HG02610 (cell line): ENCODE data around the gene CSNK1A1.
"Not testable (repeated sequence)": the region's sequence is repeated elsewhere in the genome, so short reads cannot be mapped to it uniquely, and the experiment has no call there.

Experiments used
- ATAC-seq: cut with Tn5 transposase; IDR thresholded peaks from one replicate; pipeline ENCODE4 v1.9.1; 2021; ENCODE audit warnings: mild to moderate bottlenecking, moderate library complexity; ENCODE audit not compliant: unreplicated experiment

CSNK1A1 gene

DNA sequence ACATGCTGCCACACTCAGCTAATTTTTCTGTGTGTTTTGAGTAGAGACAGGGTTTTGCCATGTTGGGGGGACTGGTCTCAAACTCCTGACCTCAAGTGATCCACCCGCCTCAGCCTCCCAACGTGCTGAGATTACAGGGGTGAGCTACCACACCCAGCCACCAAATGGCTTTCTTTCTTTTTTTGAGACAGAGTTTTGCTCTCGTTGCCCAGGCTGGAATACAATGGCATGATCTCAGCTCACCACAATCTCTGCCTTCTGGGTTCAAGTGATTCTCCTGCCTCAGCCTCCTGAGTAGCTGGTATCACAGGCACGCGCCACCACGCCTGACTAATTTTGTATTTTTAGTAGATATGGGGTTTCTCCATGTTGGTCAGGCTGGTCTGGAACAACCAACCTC is 15.5 kb downstream of the CSNK1A1 start:
- not testable (repeated sequence) for ATAC-seq

DNA sequence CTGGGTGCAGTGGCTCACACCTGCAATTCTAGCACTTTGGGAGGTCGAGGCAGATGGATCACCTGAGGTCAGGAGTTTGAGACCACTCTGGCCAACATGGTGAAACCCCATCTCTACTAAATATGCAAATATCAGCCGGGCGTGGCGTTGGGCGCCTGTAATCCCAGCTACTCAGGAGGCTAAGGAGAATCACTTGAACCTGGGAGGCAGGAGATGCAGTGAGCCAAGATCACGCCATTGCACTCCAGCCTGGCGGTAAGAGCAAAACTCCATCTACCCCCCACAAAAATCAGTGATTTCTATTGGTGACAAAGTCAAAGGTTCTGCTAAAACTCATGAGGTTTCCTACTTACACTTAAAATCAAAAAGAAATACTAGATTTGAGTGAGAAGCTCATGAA is 18.8 kb downstream of the CSNK1A1 start:
- no peak for ATAC-seq

DNA sequence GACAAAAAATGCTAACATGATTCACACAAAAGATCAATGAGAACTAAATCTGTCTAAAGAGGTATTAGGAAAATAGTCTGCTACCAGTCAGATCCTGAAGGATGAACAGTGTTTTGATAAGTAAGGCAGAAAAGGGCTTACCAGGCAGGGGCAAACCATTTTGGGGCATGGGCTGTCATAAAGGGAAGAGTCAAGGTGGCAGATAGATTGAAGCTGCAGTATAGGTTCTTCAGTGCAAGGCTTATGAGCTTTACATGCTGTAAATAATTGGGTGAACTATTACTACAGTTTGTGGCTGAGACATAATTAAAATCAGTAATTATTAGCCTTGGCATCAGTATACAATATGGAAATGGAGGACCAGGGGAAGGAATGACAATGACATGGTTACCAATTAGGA is 21.8 kb downstream of the CSNK1A1 start:
- ATAC-seq = no peak

DNA sequence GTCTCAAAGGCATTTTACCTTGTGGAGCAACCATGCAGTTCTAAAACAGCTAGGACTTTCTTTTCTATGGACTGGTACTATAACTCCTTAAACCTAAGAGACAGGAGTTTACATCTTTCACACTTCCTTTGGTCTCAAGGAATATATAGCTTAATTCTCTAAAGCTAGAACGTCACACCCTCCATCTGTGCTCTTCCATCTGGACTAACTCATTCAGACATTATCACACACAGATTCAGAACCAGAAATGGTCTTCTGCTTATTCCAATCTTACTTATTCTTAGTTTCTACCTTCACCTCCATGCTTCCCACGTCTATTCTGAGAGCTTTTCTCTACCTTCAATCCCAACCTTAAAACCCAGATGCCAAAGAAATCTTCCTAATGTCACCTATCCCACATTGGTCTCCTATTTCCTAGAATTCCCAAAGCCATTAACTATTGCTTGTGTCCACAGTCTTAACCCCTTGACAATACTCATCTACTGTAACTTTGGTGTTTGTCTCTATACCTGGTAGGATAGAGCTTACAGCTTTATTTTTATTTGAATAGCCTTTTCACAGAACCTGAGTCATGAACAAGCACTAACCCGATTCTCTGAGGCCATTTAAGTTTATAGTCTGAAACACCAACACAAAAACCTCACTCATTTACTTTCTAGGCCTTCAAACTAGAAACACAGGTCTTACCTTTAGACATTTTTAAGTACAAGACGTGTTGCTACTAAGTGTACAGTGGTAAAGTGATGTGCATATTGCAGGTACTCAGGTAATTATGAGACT is 22.8 kb downstream of the CSNK1A1 start:
- no peak for ATAC-seq

DNA sequence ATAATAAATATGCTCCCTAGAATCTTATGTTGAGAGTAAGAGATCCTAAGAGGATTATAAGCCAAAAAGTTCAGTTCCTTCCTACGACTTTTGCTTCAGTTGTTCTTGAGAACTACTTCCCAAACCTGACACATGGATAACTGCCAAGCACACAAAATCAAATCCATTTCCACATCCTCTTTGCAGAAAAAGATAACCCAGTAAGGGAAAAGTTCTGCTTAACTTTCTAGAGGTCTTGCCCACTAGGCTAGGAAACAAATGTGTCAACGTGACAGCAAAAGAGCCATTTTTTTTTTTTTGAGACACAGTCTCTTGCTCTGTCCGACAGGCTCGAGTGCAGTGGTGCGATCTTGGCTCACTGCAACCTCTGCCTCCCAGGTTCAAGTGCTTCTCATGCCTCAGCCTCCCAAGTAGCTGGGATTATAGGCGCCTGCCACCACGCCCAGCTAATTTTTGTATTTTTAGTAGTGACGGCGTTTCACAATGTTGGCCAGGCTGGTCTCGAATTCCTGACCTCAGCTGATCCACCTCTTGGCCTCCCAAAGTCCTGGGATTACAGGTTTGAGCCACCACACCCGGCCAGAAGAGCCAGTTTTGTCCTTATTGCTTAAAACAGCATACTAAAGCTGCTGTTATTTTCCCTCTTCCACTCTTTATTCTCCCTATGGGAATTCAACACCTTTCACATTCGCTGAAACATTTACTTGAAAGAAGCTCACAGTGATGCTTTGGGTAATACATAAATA is 24.2 kb downstream of the CSNK1A1 start:
- ATAC-seq = no peak

DNA sequence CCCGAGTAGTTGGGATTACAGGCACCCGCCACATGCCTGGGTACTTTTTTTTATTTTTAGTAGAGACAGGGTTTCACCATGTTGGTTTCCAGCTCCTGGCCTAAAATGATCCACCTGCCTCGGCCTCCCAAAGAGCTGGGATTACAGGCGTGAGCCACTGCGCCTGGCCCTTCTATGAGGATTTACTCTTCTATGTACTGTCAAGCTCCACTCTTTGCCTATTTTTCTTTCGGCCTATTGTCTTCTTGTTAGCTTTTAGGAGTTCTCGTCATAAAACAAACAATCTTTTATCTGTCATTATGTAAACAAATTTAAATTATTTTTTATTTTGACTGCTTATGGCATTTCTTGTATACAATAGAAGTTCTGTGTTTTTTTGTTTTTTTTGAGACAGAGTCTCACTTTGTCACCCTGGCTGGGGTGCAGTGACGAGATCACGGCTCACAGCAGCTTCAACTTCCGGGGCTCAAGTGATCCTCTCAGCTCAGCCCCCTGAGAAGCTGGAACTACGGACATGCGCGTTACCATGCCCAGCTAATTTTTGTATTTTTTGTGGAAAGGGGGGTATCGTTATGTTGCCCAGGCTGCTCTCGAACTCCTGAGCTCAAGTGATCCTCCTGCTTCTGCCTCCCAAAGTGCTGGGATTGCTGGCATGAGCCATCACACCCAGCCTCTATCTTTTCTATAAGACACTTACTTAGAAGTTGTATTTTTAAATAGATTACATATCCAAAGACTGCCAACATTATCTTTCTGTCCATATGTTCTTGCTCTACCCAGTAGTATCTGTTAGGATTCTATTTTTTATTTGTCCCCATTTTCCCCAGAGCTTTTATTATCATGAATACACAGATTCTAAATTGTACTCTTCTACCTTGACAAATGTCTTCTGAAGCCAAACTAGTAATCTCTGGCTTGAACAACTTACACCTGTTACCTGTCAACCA is 29.2 kb downstream of the CSNK1A1 start:
- no peak for ATAC-seq

DNA sequence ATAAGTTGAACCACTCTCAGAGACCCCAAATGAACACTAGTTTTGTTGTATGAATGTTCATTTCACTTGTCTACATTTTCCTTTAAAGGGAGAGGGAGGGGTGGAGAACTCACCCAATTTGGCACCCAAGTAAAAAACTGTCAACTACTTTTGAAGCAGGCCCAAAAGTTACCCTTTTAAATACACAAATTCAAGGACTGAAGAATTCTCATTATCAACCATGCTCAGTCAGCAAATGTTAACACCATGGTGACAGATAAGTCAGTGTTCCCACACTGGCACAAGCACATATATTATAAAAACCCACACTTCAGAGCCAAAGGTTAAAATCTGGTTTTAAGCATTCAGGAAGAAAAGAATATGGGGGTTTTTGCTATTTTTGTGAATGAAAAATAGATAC is 31.6 kb downstream of the CSNK1A1 start:
- no peak for ATAC-seq

DNA sequence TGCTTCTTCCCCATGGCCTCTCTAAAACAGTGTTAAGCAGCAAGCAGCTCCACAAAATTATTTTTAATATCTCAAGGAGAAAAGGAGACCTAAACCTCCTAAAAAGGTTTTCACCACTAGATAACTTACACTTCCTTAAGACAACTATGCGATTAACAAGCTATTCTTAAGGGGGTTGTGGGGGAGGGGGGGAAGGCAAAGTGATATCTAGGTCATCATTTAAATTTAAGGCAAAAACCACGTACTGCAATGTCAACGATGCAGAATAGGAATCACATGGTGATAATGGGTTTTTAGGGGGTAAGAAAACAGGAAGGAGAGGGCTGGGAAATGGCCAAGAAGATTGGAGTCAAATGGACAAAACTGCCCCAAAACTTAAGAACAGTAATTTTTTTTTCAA is 32.6 kb downstream of the CSNK1A1 start:
- no peak for ATAC-seq

DNA sequence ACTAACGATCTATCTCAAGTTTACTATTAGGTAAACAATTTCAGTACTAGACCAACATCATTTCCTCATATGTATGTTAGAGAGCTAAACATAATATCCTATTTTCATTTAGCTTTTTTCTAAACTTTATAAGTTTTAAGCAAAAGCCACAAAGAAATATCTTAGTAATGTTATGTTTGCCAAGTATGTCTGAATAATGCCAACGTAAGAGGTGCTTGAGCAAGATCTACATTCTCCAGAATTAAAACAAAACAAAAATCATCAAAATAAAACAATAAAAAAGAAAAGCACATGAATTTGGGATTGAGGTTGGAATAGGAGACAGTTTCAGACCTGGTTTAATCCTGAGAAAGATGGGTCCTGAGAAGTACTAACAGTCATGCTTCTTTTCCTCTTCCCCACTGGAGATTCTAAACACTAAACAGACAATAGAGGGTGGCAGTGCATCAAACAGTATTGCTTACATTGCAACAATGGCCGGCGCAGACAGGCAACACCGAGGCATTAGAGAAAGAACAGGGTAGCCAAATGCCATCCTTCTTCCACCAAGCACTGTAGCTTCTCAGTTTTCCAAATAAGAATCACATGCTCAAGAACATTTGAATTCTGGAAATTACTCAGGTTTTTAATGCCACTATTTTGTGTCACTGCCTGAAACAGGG is 33.6 kb downstream of the CSNK1A1 start:
- ATAC-seq = no peak

DNA sequence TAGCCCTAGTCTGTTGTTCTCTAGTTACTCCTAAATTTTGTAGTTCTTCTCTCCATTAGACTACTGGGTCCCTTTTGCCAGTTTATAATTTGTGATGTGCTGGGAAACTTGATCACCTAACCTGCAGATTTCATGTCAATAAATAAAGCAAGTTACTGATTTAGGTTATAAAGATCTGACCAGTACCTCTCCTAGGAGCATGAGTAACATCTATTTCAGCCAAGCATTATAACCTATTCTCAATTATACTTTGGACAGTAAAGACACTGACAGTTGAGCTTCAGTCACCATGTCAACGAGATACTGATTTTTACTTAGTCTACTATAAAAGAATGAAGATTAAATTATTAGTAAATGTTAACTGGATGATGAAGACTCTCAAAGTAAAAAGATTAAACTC is 36.7 kb downstream of the CSNK1A1 start:
- no peak for ATAC-seq

DNA sequence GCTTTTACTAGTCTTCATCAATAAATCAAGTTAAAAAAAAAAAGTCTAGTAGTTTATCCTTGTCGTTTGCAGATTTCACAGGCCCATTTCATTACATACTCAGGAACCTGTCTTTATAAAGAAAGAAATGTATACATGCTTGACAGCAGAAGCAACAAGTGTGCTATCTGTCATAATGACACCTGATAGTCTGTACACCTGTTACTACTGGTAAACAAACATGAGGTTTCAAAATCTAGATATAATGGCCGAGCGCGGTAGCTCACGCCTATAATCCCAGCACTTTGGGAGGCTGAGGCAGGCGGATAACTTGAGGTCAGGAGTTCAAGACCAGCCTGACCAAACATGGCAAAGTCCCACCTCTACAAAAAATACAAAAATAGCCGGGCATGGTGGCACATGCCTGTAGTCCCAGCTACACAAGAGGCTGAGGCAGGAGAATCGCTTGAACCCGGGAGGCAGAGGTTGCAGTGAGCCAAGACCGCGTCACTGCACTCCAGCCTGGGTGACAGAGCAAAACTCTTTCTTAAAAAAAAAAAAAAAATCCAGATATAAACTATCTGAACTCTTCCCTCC is 37.8 kb downstream of the CSNK1A1 start:
- ATAC-seq = not testable (repeated sequence)

DNA sequence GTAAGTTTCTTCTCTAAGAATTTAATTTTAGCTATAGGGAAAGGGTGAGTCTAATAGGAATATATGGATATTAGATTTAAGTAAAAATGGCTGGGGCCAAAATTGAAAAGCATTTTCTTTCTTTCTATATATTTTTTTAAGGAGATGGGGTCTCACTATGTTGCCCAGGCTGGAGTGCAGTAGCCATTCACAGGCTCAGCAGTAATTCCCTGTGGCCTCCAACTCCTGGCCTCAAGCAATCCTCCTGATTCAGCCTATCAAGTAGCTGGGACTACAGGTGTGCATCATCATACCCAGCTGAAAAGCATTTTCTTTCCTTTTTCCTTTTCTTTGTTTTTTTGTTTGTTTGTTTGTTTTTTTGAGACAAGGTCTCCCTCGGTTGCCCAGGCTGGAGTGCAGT is 41.1 kb downstream of the CSNK1A1 start:
- no peak for ATAC-seq

DNA sequence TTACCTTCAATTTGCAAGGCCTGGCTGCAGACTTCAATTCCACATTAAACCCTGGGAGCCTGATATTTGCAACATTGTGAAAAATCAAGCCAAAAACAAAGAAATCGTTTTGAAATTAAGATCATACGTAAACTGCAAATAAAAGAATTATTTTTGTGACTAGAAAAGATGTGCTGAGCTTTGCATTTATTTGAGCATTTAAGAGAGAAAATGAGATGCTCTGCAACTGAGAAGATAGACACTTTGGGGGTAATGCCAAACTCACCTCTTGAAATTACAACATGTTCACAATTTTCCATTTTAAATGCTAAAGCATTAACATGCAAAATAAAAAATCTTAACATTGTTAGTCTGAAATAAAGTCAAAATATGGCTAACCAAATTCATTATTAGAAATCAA is 46.6 kb downstream of the CSNK1A1 start:
- no peak for ATAC-seq

DNA sequence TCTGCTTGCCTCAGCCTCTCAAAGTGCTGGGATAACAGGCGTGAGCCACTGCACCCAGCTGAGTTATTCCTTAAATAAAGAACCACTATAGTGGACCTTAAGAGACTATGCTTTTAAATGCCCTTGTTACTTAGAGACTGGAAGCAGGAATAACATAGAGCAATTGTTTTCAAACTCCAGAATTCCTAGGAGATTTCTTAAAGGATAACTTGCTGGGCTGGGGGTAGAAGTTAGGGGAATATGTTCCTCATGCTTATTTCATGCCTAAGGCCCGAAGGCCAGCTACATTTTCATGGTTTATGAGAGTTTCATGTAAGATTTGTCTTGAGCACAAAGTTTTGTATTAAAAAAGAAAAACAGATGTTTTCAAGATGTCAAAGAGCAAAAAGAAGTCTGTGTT is 48.2 kb downstream of the CSNK1A1 start:
- no peak for ATAC-seq

DNA sequence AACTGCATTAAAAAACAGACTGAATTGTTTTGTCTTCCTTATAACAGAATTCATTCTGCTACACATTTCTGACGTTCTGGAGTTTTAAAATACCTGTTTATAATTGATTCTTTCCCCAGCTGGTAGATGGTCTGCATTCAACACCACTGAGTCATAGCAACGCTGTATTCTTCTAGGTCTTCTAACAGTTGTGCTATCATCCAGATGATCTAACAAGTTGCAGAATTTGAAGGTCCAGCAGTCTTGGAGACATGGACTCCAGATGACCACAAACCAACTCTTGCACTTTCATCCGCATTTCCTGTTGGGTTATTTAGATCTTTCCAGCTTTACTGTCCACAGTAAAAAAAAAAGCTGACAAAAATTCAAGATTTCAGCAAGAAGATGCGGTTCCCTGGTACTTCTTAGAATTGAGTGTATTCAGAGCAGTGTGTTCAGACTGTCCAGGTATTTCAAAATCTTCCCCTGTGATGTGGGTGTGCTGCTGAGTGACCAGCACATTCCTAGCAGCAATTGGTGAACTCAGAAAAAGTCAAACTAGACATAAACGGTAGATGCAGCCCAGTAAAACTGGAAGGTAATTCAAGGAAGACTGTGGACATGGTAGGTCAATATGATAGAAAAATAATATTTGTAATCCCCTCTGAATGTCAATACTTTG is 50.2 kb downstream of the CSNK1A1 start:
- ATAC-seq = no peak

DNA sequence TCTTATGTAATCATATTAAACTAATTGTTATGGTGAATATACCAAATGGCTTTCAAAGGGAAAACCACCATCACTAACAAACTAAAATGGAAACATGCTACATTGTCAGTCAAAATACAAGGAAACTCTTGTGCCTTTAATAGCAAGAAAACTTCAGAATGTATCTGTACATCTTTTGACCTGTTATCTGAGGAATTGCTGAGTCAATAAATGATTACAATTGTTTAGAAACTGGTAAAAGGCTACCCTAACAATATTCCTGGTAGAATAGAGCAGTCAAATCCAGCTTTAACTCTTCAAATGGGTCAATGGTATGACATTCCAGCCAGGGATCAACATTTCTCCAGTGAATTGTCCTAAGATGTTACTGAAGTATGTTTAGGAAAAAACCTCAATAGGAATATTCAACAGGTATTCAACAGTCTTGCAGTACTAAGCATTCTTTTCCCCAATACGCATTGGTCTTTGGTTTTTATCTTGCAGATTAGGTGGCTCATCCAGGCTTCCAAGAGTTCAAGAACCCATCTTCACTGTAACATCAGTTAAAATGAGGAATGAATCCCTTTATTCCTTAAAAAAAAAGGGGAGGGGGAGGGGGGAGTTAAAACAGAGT is 52.4 kb downstream of the CSNK1A1 start:
- ATAC-seq = no peak

DNA sequence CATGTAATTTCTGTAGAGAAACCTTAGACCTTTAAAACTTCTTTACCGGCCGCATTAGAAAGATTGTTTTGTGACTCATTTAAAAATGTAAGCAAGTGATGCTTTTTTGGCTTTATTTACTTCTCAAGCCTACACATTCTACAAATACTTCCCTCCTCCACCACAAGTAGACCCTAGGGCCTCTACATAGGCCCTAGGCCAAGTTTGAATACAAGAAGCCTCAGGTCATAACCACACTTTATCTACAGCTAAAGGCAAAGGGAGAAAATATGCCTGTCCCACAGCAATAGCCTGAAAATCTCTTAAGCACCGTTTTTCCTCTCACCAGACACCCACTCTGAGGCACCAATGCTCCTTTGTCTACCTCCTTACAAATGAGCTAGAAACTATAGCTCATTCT is 53.9 kb downstream of the CSNK1A1 start:
- ATAC-seq = no peak

DNA sequence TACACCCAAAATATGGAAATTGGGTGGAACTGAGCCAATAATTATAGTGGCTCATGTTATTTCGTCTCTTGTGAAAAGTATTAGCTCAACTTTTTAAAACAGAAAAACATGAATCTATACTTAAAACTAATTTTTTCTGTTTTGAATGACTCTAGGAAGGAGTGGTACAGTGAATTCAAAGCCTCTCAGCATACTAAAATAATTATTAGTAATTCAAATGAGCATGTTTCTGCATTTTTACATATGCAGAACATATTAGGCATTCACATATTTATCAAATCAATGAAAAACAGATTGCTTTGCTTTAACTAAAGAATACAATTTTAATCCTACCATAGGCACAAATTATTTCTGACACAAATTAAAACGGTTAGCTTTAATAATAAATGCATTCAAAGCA is 54.3 kb downstream of the CSNK1A1 start:
- no peak for ATAC-seq

DNA sequence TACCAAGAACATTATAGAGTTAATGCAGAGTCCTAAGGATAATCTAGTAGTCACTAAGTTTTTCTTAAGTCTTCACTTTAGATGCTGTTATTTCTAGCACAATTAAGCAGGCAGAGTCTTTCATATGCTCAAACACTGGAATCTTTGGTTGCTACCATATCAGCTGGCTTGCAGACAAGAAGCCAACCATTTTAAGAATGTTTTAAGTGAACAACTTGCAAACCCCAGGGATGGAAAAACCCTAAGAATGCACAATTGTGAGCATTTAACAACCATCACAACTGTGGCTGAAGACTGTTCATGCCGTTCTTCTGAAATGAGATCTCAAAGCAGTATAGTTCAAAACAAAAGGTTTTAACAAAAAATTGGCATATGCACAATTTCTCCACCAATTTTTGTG is 55.1 kb downstream of the CSNK1A1 start:
- ATAC-seq = no peak

DNA sequence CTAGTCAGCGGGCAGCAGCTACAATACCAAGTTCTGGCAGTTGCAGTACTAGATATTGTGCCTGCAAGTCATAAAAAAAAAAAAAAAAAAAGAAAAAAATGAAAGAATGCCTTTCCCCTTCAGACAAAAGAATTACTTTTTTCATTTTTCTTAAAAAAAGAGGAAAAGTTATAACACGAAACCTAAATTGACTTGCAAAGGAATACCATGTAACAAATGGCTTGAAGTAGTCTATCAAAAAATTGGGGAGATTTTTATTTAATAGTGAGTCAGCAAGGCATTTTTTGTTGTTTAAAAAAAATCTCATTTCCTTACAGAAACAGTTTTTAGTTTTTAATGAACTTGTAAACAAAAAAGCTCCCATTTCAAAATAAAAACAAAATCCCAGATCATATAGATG is 55.6 kb downstream of the CSNK1A1 start:
- ATAC-seq = no peak
